ENCODE data around the gene AWAT1.
"Not testable (repeated sequence)": the region's sequence is repeated elsewhere in the genome, so short reads cannot be mapped to it uniquely, and the experiment has no call there.

The AWAT1 gene

DNA sequence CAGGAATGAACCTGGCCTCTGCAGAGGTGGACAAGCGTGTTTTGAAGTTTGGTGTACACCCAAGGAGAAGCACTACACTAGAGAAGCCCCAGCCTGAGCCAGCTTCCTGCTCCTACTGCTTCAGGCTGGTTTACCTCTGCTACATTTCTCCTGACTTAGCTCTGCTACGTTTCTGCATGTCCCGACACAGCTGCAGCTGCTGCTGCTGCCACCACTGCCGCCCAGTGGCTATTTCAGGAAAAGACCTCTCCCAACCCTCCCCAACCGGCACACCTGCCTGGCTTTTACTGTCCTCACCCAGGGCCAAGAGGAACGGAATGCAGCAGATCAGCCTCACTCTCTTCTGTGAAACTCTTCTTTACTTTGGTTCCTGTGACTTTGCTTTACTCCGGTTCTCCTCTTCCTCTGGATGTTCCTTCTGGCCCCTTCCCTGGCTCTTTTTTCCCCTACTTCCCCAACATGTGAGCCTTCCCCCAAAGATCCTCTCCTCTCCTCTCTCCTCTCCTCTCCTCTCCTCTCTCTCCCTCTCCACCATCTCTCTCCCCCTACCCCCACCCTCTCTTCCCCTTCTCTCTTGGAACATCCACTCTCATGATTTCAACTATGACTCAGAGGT is 28.6 kb downstream of the AWAT1 start:
- no peak for DNase-seq

DNA sequence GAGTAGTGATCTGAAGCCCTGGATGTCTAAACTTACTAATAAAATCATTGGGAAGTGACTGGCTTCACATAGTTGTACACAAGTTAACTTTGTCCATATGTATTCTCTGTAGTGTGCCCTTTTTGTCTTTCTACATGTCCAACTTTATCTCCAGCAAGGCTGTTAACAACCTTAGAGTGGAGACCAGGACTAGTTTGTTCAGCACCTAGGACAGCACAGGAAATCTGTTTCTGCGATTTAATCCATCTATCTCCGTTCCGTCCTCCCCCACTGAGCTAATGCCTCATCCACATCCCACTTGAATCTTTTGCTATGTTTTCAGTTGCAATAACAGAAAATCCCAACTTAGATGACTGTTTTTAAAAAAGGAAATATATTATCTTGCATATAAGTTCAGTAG is 30.3 kb downstream of the AWAT1 start:
- no peak for DNase-seq

GRCh38 chrX:70268034-70268433 is 33.6 kb downstream of the AWAT1 start, which contains the start of gene ARR3:
ARR3 (plus strand) TSS chrX:70268334; CDS start chrX:70269386, 1,052 bp downstream.
- no peak for DNase-seq

DNA sequence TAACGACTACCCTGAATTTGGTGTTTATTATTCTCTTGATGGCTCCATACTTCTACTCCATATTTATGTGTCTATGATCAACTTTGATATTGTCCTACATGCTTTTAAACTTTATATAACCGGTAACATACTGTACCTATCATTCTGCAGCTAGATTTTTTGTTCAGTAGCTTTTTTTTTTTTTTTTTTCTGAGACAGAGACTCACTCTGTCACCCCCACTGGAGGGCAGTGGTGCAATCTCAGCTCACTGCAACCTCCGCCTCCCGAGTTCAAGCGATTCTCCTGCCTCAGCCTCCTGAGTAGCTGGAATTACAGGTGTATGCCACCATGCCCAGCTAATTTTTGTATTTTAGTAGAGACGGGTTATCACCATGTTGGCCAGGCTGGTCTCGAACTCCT is 39.6 kb downstream of the AWAT1 start:
- DNase-seq: not testable (repeated sequence)

GRCh38 chrX:70279081-70279480 is 44.6 kb downstream of the AWAT1 start:
- DNase-seq: no peak

DNA sequence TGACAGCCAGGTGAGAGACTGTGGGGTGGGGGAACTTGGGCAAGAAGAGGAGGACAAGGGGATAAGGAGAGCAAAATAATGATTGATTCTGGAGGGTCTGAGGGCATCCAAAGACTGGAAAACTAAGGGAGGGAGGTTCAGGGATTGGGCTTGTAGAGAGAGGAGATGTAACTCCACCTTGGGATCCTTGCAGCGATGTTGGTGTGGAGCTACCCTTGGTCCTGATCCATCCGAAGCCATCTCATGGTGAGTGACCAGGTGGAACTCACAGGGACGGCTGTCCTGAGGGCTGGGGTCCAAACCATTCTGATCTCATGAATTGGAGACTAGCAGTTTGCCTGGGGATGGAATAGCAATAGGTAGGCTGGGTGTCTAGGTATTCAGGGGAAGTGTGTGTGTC is 46.1 kb downstream of the AWAT1 start:
- no peak for DNase-seq

GRCh38 chrX:70281951-70282350 is 47.5 kb downstream of the AWAT1 start, which contains the start of gene RAB41:
RAB41 (plus strand) TSS chrX:70282172; CDS start chrX:70282218, 46 bp downstream.
- DNase-seq: no peak

DNA sequence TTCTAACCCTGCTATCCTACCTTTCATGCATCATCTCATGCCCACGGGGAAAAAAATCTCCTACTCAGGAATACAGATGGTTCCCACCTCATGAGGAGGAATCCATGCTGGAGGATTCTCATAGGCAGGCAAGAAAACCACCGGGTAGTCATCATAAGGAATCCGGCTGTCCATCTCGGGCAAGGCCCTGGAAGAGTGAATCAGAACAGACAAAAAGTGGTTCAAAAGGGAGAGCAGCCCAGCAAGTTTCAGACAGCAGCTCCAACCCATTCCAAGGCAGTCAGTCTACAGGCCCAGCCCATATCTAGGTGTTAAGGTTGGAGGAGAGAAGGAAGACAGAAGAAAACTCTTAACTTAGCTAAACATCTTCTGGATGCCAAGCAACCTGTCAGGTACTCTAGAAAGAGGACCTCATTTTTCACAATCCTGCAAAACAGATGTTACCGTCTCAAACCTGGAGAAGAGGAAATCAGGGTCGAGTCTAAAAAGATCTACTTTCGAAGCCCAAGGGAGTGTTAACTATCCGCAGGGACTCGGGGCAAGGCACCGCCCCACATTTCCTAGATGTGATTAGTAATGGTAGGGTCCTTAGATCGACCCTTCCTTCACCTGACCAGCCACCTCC is 54.8 kb downstream of the AWAT1 start:
- DNase-seq: no peak

Measured in NCI-H1417 treated with DMSO at 0.1 percent for 48 hours (cell line).